ENCODE results near the gene HDAC5.
"Not testable (repeated sequence)": the region's sequence is repeated elsewhere in the genome, so short reads cannot be mapped to it uniquely, and the experiment has no call there.

Gene HDAC5

GRCh38 chr17:44132275-44132821, 8.9 kb upstream of the HDAC5 start:
- no peak for FAIRE-seq

GRCh38 chr17:44131372-44131771, 7.9 kb upstream of the HDAC5 start:
- FAIRE-seq = not testable (repeated sequence)

- no peak for FAIRE-seq
Measured at GRCh38 chr17:44130693-44131349, 7.4 kb upstream of the HDAC5 start.

- FAIRE-seq = no peak
Measured at GRCh38 chr17:44128383-44128782, 4.9 kb upstream of the HDAC5 start.

GRCh38 chr17:44124118-44124438, 637 bp upstream of the HDAC5 start:
- no peak for FAIRE-seq

- FAIRE-seq = no peak
Measured at GRCh38 chr17:44122816-44123355, 555 bp downstream of the HDAC5 start.

- no peak for FAIRE-seq
Measured at GRCh38 chr17:44121997-44122815, 1.2 kb downstream of the HDAC5 start.

GRCh38 chr17:44120851-44121605, 2.4 kb downstream of the HDAC5 start:
- FAIRE-seq = no peak

GRCh38 chr17:44120281-44120680, 3.2 kb downstream of the HDAC5 start:
- not testable (repeated sequence) for FAIRE-seq

GRCh38 chr17:44119798-44120197, 3.6 kb downstream of the HDAC5 start:
- FAIRE-seq = no peak

- FAIRE-seq = no peak
Measured at GRCh38 chr17:44119062-44119461, 4.4 kb downstream of the HDAC5 start.

- no peak for FAIRE-seq
Measured at GRCh38 chr17:44118427-44119050, 4.9 kb downstream of the HDAC5 start.

- FAIRE-seq = no peak
Measured at GRCh38 chr17:44117351-44117750, 6.1 kb downstream of the HDAC5 start.

- FAIRE-seq = no peak
Measured at GRCh38 chr17:44115585-44116415, 7.6 kb downstream of the HDAC5 start.

GRCh38 chr17:44113868-44114840, 9.3 kb downstream of the HDAC5 start:
- no peak for FAIRE-seq

- no peak for FAIRE-seq
Measured at GRCh38 chr17:44113382-44113781, 10.1 kb downstream of the HDAC5 start.

GRCh38 chr17:44112284-44113280, 10.9 kb downstream of the HDAC5 start:
- no peak for FAIRE-seq

GRCh38 chr17:44111777-44112176, 11.7 kb downstream of the HDAC5 start:
- FAIRE-seq = no peak
